Activated naive CD8-positive, alpha-beta T cell treated with anti-CD3 and anti-CD28 coated beads, Interleukin-2, amount 50 U/mL, for 16 hours (primary cell): ENCODE data around the gene KY.
"Not testable (repeated sequence)": the region's sequence is repeated elsewhere in the genome, so short reads cannot be mapped to it uniquely, and the experiment has no call there.

Experiments used
- DNase-seq: peaks from one replicate; pipeline ENCODE4 v3.0.0-alpha.2; 2020; ENCODE audit warnings: low read depth, low spot score

The KY gene

DNA sequence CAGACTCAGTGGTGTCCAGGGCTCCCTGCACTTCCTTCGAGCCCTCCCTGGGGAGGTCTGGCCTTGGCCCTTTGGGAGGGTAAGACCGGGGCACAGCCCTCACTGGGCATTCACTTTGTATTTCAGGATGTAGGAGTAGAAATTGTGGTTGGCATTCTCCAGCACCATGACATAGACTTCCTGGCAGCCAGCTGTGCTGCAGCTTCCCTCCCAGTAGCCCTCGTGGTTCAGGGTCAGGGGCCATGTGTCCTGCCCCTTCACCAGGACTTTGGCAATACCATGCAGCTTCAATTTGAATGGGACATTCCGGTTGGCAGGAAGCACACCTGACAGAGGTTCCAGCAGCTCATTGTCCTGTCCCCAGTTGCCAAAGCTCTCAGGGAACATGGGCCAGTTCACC lies 47.3 kb downstream of the KY start:
- no peak for DNase-seq

DNA sequence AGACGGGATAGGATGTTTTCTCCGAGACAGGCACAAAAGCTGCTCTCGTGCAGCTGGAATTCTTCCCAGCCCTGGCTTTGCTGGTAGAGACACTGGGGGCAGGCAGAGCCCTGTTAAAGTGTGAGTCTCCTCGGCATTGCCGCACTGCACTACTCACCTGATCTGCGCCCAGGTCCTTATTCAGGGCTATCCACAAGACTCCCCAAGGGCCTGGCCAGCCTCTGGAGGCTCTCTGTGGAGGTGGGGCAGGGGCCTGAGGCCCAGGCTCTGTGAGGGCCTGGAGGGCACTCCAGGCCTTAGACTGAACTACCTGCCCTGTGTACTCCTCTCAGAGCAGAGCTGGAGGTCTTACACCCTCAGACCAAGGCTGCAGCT lies 48.4 kb downstream of the KY start:
- no peak for DNase-seq

DNA sequence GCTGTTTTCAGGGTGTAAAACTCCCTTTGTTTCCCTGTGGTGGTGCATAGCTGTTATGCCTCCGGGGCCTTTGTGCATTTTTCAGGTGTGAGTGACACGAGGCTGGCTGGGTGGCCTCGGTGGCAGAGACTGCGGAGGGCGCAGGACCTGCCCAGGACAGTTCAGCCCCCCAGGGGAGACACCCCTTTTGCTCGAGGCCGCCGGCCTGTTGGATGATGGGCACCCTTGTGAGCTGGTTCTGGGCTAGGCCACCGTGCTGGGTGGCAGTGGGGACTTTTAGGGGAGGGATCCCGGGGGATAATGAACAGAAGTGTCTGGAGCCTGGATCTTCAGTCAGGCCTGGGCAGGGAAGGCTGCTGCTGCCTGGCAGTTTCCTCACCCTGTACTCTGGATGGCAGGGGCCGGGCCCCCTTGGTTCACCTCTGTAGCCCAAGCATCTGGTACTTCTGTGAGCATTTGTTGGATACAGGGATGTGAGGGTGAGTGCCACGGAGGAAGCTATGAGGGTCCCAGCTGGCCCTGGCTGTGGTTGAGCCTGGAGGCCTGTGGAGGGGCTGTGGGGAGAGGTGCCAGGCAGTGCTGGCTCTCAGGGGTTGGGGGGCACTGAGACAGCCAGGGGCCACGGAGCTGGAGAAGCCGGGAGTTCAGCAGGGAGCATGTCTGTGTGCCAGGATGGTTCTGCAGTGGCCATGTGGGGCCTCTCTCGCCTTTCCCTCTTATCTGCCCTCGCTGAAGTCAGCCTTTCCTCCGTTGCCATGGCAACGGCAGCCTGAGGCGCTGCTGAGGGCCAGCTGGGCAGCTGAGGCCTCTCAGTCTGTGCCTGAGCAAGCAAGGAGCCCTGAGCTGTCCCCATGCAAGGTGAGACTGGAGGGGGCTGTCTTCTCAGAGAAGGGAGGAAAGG lies 49.0 kb downstream of the KY start:
- no peak for DNase-seq

DNA sequence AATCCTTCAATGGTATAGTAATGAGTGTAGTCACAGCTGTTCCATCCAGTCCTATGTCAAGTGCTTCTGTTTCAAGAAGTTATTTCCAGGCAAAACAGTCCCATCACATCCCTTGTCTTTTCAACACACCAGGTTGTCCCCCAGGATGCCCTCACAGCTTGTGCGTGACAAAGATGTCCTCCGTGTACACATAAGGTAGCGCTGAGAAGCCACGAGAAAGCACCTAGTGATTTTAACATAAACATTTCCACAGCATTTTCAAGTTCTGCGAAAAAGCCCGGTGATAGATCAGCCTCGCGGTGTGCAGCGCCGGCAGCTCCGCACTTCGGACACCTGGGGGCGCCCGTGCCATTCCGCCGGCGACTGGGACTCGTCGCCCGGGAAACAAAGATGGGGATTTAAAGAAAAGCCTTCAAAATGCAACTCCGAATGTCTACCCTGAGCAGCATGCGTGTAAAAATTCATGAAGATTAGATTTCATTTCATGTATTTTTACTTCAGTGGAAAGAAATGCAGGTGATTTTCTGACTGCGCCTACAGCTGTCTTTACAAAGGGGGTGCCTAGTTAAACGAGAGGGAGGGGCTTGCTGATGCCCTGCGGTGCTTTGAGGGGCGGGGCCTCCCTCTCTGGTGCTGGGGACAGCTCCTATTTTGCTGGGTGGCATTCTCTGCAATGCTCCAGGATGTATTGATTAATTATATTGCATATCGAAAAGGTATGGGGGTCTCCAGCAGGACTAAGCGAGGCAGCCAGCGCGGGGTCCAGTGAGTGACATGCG lies 49.9 kb downstream of the KY start:
- no peak for DNase-seq

DNA sequence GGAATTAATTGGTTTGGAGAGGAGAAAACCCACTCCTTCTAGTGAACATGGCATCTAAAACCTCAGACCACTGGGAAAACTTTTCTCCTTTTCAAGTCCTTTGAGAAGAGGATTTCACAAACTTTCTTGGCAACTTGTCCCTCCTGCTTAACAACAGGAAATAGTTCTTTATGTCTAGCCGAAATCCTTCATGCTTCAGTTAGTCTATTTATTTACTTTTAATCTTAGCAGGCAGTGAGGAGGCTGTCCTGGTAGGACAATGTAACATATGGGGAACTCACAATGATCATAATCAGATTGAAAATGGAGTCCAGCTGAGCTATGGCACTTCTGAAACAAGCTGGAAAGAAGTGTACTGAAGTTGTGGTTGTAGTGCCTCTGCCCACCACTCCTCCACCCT lies 50.6 kb downstream of the KY start:
- no peak for DNase-seq

DNA sequence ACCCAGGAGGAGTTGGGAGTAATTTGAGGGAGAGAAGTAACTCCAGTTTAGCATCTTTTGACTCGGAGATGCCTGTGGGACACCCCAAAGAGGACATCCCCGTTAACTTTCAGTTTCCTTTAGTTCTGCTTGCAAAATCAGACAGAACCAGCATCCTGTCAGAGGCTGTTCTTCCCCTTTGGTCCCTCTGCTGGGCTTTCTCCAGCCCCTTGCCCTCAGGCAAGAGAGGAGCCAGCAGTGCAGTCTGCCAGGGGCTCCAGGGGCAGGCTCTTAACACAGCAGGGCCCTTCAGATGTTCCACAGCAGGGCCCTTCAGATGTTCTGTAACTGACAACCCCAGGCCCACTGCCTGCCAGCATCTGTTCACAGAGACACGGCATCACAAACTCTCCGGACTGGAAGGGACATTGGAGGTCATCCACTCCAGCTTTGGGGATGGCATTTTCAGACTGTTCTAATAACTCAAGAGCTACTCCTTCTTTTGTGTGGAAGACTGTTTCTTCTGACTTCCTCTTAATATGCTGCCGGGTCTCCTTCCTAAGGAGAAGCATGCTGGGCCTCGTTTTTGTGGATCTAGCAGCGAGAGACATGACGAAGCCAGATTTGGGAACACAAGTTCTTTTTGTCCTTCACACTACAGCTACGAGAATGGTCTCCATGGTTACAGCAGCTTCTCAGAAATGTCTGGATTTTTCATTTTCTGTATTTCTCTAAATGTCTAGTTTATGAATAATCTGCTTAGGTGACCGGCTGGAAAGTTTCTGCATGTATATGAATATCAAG lies 51.9 kb downstream of the KY start:
- no peak for DNase-seq

DNA sequence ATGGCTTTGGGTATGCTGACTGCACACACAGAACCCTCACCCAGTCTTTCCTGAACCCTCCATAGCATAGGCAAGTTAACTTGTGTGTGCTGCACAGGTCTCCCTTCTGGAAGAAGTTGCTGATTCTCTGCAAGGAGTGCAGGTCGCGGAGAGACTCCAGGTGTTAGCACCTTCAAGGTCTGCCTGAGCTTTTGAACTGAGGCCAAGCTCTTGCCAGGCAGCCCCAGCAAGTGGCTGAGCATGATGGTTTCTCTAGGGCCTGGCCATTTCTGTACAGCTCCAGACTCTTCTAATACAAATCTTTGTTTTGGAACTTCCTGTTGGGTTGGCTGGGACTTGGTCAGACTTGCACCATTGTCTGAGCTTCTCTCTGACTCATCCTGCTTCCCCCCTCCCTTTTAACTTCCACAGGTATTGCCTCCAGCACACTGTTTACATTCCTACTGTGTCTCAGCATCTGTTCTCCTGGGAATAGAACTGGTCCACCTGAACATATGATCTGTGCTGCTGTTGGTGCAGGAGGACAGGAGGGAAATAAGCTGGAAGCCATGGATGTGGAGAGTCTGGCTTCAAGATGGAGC lies 53.3 kb downstream of the KY start:
- DNase-seq, result no peak

DNA sequence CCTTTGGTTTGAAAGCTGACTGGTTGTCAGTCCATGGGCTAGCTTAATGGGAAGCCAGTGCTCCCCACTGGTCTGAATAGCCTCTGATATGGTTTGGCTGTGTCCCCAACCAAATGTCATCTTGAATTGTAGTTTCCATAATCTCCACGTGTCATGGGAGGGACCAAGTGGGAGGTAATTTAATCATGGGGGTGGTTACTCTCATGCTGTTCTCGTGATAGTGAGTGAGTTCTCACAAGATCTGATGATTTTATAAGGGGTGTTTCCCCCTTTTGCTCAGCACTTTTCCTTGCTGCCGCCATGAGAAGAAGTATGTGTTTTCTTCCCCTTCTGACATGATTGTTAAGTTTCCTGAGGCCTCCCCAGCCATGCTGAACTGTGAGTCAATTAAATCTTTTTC lies 55.8 kb downstream of the KY start:
- not testable (repeated sequence) for DNase-seq

DNA sequence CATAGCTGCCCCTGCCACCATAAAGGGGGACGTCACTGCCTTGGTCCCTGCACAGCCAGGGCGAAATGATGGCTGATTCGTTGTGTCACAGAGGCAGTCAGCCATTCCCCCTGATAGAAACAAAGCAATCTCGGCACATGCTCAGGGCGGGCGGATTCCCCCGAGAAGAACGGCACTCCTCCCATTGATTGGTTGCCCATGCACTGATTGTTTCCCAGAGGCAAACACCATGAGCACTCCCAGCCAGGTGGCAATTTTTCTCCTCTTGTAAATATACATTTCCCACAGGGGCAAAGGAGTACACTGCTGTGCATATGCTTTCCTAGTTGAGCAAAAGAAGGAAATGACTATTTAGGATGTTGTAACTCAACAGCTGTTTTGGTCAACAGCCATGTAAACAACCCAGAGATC lies 56.5 kb downstream of the KY start:
- DNase-seq, result no peak

DNA sequence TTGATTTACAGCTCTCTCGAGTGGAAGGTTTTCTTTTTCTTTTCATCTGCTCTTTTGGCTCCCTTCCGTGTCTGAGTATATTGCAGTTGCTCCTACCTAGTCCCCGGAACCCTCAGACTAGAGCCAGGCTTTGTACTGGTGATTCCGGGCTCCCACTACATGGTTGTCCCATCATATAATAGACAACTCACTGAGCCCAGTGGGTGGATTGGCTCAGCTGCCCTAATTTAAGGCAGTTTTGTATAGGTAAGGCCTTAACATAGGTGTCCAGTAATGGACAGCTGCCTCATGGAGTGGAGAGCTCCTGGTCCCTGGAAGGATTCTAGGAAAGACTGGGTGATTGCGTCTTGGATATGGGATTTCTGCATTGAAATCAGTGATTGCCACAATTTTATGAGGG lies 58.0 kb downstream of the KY start:
- no peak for DNase-seq

DNA sequence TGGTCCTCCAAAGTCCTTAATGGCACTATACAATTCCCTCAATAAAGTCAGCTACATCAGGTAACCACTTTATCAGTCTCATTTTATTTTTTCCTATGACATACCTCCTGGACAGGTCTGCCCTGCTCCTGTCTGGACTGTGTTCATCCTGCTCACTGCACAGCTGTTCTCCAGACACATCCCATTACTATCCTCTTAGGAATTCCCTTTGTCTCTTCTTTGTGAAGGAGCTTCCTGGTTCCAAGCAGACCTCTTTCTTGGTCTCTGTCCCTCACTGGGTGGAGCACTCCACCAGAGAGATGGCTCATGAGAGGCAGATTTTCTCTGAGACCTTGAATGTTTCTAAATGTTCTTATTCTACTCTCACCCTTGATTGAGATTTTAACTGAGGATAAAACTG lies 60.1 kb downstream of the KY start:
- no peak for DNase-seq

DNA sequence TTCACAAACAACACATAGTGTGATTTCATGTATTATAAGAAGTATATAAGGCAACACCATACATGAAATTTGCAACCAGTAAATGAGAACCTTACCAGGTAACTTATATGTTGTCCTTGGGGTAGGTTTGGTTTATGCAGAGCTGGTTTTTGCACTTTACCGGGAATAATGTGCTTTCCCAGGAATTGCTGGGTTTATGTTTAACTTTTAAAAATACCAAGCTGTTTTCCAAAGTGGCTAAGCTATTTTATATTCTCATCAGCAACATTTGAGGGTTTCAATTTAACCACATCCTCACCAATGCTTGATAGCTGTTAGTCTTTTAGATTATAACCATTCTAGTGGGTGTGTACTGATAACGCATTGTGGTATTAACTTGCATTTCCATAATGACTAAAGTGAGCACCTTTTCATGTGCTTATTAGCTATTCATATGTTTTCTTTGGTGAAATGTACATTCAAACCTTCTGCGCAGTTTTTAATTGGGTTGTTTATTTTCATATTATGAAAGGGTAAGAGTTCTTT lies 71.6 kb downstream of the KY start:
- no peak for DNase-seq

DNA sequence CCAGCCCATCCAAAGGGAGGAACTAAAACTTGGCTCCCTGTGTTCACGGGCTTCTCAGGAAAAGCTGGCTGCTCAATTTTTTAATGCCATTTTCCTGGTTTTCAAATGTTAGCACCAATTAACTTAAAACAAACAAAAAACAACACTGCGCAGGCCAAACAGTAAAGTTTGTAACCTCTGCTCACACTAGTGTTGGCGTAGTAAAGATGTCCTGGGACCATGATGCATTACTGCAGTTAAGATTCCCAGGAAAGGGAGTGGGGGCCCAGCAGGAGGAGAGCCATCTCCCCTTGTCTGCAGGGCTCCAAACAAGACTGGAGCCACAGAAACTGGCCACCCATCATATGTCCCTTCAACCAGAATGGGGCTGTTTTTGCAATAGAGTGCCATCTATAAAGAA lies 74.0 kb downstream of the KY start:
- no peak for DNase-seq

DNA sequence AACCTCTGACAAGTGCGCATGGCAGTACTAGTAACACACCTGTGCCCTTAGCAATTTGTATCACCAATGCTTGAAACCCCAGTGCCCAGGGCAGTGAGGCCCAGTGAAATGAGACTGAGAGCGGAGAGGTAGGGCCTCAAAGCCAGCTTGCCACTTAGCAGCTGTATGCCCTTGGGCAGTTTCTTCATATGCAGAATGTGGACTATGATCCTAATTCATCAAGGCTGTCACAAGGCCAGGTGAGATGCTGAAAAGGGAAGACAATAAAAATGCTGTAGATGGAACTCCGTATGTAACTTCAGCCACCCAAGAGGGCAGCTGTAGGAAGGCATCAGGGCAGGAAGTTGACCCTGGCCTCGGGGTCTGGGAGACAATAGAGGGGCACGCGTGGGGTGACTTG lies 74.4 kb downstream of the KY start:
- DNase-seq, result no peak

DNA sequence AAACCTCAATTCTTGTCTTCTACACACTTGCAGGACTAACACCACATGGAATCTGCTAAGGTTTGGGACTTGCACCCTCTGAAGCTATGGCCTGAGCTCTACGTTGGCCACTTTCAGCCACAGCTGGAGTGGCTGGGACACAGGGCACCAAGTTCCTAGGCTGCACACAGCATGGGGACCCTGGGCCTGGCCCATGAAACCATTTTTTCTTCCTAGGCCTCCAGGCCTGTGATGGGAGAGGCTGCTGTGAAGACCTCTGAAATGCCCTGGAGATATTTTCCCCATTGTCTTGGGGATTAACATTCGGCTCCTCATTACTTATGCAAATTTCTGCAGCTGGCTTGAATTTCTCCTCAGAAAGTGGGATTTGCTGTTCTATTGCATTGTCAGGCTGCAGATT lies 80.9 kb downstream of the KY start:
- not testable (repeated sequence) for DNase-seq

DNA sequence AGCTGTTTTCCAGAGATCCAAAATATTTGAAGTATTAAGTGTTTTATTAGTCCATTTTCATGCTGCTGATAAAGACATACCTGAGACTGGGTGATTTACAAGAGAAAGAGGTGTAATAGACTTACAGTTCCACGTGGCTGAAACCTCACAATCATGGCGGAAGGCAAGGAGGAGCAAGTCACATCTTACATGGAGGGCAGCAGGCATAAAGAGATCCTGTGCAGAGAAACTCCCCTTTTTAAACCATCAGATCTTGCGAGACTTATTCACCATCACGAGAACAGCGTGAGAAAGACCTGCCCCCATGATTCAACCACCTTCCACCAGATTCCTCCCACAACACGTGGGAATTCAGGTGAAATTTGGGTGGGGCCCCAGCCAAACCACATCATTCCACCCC lies 82.0 kb downstream of the KY start:
- DNase-seq, result no peak

DNA sequence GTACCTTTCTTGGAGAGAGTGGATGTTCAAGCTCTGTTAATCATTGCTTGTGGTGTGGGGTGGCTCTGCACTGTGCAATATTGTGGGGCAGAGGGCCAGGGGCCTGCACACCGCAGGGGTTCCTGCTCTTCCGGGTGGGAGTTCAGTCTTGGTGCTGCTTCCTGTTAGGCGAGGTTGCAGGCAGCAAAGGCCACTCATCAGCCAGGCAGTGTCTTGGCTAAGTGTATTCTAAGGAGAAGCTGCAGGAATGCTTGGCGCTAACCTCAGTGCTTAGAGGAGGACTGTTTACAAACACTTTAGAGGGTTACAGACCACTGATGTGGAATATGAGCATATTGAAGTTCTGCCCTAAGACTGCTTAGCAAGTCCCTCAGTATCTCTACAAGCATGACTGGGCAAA lies 83.2 kb downstream of the KY start:
- no peak for DNase-seq

DNA sequence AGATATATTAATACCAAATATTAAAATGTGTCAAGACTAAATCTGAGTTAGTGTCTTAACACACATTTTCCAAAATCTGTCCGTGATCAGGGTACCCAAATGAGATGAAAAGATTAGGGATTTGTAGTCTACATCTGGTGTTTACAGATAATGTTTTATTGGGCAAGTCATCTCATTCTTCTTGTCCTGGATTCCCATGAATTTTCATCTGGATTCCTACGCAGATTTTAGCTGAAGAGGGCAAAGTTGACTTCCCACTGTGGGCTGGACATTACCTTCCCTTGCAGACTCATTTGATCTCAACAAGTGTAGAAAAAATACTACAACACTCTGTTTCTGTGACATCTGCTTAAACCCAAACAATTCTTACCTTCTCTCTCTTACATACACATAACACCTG lies 85.8 kb downstream of the KY start:
- DNase-seq, result no peak

DNA sequence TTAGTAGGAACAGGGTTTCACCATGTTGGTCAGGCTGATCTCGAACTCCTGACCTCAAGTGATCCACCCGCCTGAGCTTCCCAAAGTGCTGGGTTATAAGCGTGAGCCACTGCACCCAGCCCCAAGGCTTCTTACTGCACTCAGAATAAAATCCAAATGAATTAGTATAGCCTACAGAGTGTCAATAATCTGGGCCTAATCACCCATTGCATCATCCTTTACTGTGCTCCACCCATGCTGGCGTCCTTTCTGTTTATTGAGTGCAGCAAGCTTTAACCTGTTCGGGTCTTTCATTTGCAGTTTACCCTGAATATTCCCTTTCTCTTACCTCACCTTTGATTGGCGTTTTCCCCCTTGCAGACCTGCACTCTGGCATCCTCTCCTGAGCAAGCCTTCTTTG lies 87.2 kb downstream of the KY start:
- no peak for DNase-seq

DNA sequence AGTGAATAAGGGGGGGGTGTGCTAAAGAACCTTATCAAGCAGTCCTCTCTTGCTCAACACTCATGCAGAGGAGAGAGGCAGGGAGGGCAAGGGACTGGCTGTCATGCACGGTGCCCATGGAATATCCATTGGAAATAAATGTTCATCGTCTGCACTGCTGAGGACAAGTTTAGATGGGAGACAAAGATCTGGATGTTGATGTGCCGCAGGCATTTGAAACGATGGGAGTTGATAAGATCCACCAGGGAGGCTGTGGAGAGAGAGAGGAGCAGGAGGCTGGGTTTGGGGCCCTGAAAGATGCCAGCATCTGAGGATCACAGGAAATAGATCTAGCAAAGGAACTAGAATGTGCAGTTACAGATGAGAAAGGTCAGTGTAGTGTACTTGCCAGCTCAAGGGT lies 88.8 kb downstream of the KY start:
- DNase-seq, result no peak

DNA sequence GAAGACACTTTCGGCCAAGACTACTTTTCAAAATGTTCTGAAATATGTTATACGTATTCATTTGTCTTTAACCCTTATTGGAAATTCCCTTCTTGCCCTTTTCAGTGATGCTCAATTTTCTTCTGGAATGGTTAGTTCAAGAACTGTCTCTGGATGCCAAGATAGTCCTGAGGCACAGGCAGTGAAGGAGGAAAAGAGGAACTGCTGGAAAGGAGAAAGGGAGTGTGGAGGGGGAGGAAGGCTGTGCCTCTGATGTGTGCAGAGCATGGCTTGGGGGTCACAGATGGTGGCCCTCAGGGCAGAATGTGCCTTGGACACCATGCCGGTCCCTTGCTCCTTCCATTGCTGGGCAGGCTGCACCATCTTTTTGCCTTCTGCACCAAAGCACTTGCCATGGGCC lies 91.2 kb downstream of the KY start:
- DNase-seq, result no peak
